H9 (cell line): ENCODE measurements around the gene CDC42EP1. TPM values are rescaled to one million over a fixed set of nuclear protein-coding genes. Genes with fewer than 3 reads are reported as not detected.

Experiments used
- DNase-seq: peaks from one replicate; pipeline ENCODE4 v3.0.0-alpha.2; 2017
- H2AFZ ChIP-seq: one replicate; pipeline ENCODE4 v1.6.1; 2013; ENCODE audit warnings: mild to moderate bottlenecking, low read length, control low read depth, moderate library complexity
- H2AK5ac ChIP-seq: 2 replicates; pipeline ENCODE4 v1.6.1; 2013; ENCODE audit warnings: low read length, control low read depth, mixed read lengths; ENCODE audit not compliant: insufficient read length
- H2BK120ac ChIP-seq: one replicate; pipeline ENCODE4 v1.6.1; 2013; ENCODE audit warnings: low read depth, mild to moderate bottlenecking, low read length, control low read depth, inconsistent platforms; ENCODE audit not compliant: poor library complexity, severe bottlenecking
- H2BK12ac ChIP-seq: 2 replicates; pipeline ENCODE4 v1.6.1; 2013; ENCODE audit warnings: low read length, control low read depth, mixed read lengths, low read depth; ENCODE audit not compliant: insufficient read length
- H2BK15ac ChIP-seq: 2 replicates; pipeline ENCODE4 v1.6.1; 2013; ENCODE audit warnings: low read depth, low read length, control low read depth
- H2BK20ac ChIP-seq: one replicate; pipeline ENCODE4 v1.6.1; 2013; ENCODE audit warnings: low read depth, mild to moderate bottlenecking, low read length, control low read depth, inconsistent platforms; ENCODE audit not compliant: poor library complexity, severe bottlenecking
- H2BK5ac ChIP-seq: 2 replicates; pipeline ENCODE4 v1.6.1; 2013; ENCODE audit warnings: low read length, control low read depth, mixed read lengths; ENCODE audit not compliant: insufficient read length
- H3K14ac ChIP-seq: 2 replicates; pipeline ENCODE4 v1.6.1; 2013; ENCODE audit warnings: low read length, control low read depth; ENCODE audit not compliant: insufficient read depth
- H3K18ac ChIP-seq: 2 replicates; pipeline ENCODE4 v1.6.1; 2013; ENCODE audit warnings: low read depth, mild to moderate bottlenecking, mixed read lengths, low read length, control low read depth; ENCODE audit not compliant: insufficient read length
- H3K23ac ChIP-seq: 2 replicates; pipeline ENCODE4 v1.6.1; 2013; ENCODE audit warnings: low read length, control low read depth, mixed read lengths, low read depth; ENCODE audit not compliant: insufficient read length
- H3K23me2 ChIP-seq: 2 replicates; pipeline ENCODE4 v1.6.1; 2013; ENCODE audit warnings: low read depth, mild to moderate bottlenecking, mixed read lengths, low read length, control low read depth; ENCODE audit not compliant: insufficient read length, poor library complexity, severe bottlenecking
- H3K27ac ChIP-seq: 2 replicates; pipeline ENCODE4 v1.5.1; 2013; ENCODE audit warnings: low read length, control low read depth, mixed read lengths, low read depth; ENCODE audit not compliant: insufficient read length
- H3K27me3 ChIP-seq: 2 replicates; pipeline ENCODE4 v1.6.1; 2013; ENCODE audit warnings: low read length, control low read depth, inconsistent platforms; ENCODE audit not compliant: insufficient read depth
- H3K4ac ChIP-seq: 2 replicates; pipeline ENCODE4 v1.6.1; 2013; ENCODE audit warnings: low read depth, mild to moderate bottlenecking, control low read depth, inconsistent platforms, low read length, moderate library complexity
- H3K4me1 ChIP-seq: 2 replicates; pipeline ENCODE4 v1.6.1; 2013; ENCODE audit warnings: low read length, control low read depth, inconsistent platforms; ENCODE audit not compliant: insufficient read depth
- H3K4me2 ChIP-seq: 2 replicates; pipeline ENCODE4 v1.6.1; 2013; ENCODE audit warnings: low read length, control low read depth, mixed read lengths; ENCODE audit not compliant: insufficient read length, insufficient read depth
- H3K56ac ChIP-seq: 2 replicates; pipeline ENCODE4 v1.6.1; 2013; ENCODE audit warnings: low read depth, mild to moderate bottlenecking, mixed read lengths, low read length, control low read depth; ENCODE audit not compliant: insufficient read length
- H3K79me1 ChIP-seq: 2 replicates; pipeline ENCODE4 v1.6.1; 2013; ENCODE audit warnings: low read depth, mild to moderate bottlenecking, moderate library complexity, low read length, control low read depth, inconsistent platforms; ENCODE audit not compliant: insufficient read depth, poor library complexity, severe bottlenecking
- H3K79me2 ChIP-seq: 2 replicates; pipeline ENCODE4 v1.6.1; 2013; ENCODE audit warnings: low read length, control low read depth, inconsistent platforms; ENCODE audit not compliant: insufficient read depth
- H3K9ac ChIP-seq: 2 replicates; pipeline ENCODE4 v1.6.1; 2013; ENCODE audit warnings: low read length, control low read depth, mixed read lengths; ENCODE audit not compliant: insufficient read length; ENCODE audit errors: extremely low read depth
- H3K9me3 ChIP-seq: one replicate; pipeline ENCODE4 v1.6.1; 2013; ENCODE audit warnings: low read depth, low read length, inconsistent platforms; ENCODE audit not compliant: control insufficient read depth
- H3T11ph ChIP-seq: one replicate; pipeline ENCODE4 v1.6.1; 2013; ENCODE audit warnings: mild to moderate bottlenecking, low read length, control low read depth, inconsistent platforms
- H4K20me1 ChIP-seq: one replicate; pipeline ENCODE4 v1.6.1; 2013; ENCODE audit not compliant: control insufficient read depth, insufficient read length, insufficient read depth
- H4K5ac ChIP-seq: 2 replicates; pipeline ENCODE4 v1.6.1; 2013; ENCODE audit warnings: low read depth, mild to moderate bottlenecking, mixed read lengths, low read length, control low read depth; ENCODE audit not compliant: insufficient read length
- H4K8ac ChIP-seq: replicated peaks from 2 replicates; pipeline ENCODE4 v1.6.1; 2013; ENCODE audit warnings: low read length, control low read depth, mixed read lengths, low read depth; ENCODE audit not compliant: insufficient read length
- H4K91ac ChIP-seq: 2 replicates; pipeline ENCODE4 v1.6.1; 2013; ENCODE audit warnings: low read depth, mild to moderate bottlenecking, moderate library complexity, mixed read lengths, low read length, control low read depth; ENCODE audit not compliant: insufficient read length
- H3K27ac Mint-ChIP-seq, 3 experiments: 2 replicates in 2 of 3; 3 replicates in 1 of 3; pipeline ENCODE4 v1.8.0; 2020 to 2021; ENCODE audit warnings: mixed read lengths in 3 of 3, mild to moderate bottlenecking in 1 of 3, moderate library complexity in 1 of 3
- H3K27me3 Mint-ChIP-seq: 2 replicates; pipeline ENCODE4 v1.8.0; 2021; ENCODE audit warnings: low read depth, mild to moderate bottlenecking, moderate library complexity, mixed read lengths
- H3K36me3 Mint-ChIP-seq, 3 experiments: 2 replicates in 2 of 3; 3 replicates in 1 of 3; pipeline ENCODE4 v1.8.0; 2020 to 2021; ENCODE audit warnings: low read depth in 3 of 3, mixed read lengths in 3 of 3; ENCODE audit not compliant: insufficient read depth in 1 of 3
- H3K4me1 Mint-ChIP-seq, 2 experiments: 2 replicates each; pipeline ENCODE4 v1.8.0; 2020; ENCODE audit warnings: mixed read lengths in 2 of 2
- H3K4me3 Mint-ChIP-seq, 2 experiments: 2 replicates in 1 of 2; 3 replicates in 1 of 2; pipeline ENCODE4 v1.8.0; 2020 to 2021; ENCODE audit warnings: mild to moderate bottlenecking in 2 of 2, mixed read lengths in 2 of 2, moderate library complexity in 1 of 2
- H3K9me3 Mint-ChIP-seq, 2 experiments: 2 replicates in 1 of 2; 3 replicates in 1 of 2; pipeline ENCODE4 v1.8.0; 2020; ENCODE audit warnings: mild to moderate bottlenecking in 2 of 2, mixed read lengths in 2 of 2, moderate library complexity in 1 of 2
- CTCF ChIP-seq: fragments of 200-600 bp; sonication (generic); conservative IDR thresholded peaks from 3 replicates; pipeline ENCODE4 v1.8.0; 2021; ENCODE audit warnings: antibody characterized with exemption, mild to moderate bottlenecking
- WGBS: extraction: QIAGEN DNeasy Blood & Tissue Kit; methylation state at CpG from one replicate; pipeline ENCODE4 v1.1.7; 2013; ENCODE audit warnings: missing lambda C conversion rate, low lambda C conversion rate, mixed read lengths; ENCODE audit not compliant: insufficient read length; ENCODE audit errors: extremely low coverage; 5-methylcytosine and 5-hydroxymethylcytosine counted together
- total RNA-seq: library from RNA; stranded (reverse); gene quantifications from 2 replicates; pipeline ENCODE4 v1.2.1, GENCODE V29; 2021

CDC42EP1 gene
- total RNA-seq, 1 experiment from 2014 or later: 23.0 TPM

- no CpG with 5 or more reads among the region's 7 CpGs for WGBS
- H3K4me3 Mint-ChIP-seq: no peak overlapping the region; a peak in 1 of 5 replicates
- peaks cover 35 to 48% of the 10 kb centered on the region in 2 experiments for H3K4me1 Mint-ChIP-seq
- Histone ChIP-seq H3K9me3 (no peaks in the 10 kb centered on the region), H3K4me1 (no peaks in the 10 kb centered on the region; the same call in 1 of the 2 replicates), H3K79me2 (no peaks in the 10 kb centered on the region; the same call in 1 of the 2 replicates), H3K56ac (no peak overlapping the region), H4K91ac (no peak overlapping the region), H2AK5ac (no peak overlapping the region), H2BK15ac (no peak overlapping the region), H3K27me3 (peaks cover 3% of the 10 kb centered on the region; the same call in 1 of the 2 replicates), H3K23ac (no peak overlapping the region), H3K4me2 (no peak overlapping the region), H3K27ac (no peak overlapping the region), H3K9ac (no peak overlapping the region), H2BK120ac (no peak overlapping the region), H3T11ph (no peak overlapping the region), H3K23me2 (peaks cover 13% of the 10 kb centered on the region), H3K4ac (no peak overlapping the region), H3K14ac (no peak overlapping the region), H4K20me1 (no peaks in the 10 kb centered on the region), H2BK5ac (no peak overlapping the region), H3K79me1 (no peaks in the 10 kb centered on the region), H2BK20ac (no peak overlapping the region), H4K5ac (no peak overlapping the region), H2BK12ac (no peak overlapping the region), H4K8ac (no peak overlapping the region), H2AFZ (no peak overlapping the region), H3K18ac (no peak overlapping the region)
- peaks cover 0 to 12% (median 2%) of the 10 kb centered on the region in 3 experiments; a peak in 4 of 7 replicates for H3K36me3 Mint-ChIP-seq
- H3K9me3 Mint-ChIP-seq: no peaks in the 10 kb centered on the region; a peak in 1 of 5 replicates
- DNase-seq: no peak
- peaks cover 19% of the 10 kb centered on the region for H3K27me3 Mint-ChIP-seq
- no peak overlapping the region; a peak in 2 of 7 replicates for H3K27ac Mint-ChIP-seq
- no peak for TF ChIP-seq CTCF
Measured at GRCh38 chr22:37564111-37564711, 3.9 kb downstream of the CDC42EP1 start.
